ENCODE data around the gene USP25.

Gene USP25

DNA sequence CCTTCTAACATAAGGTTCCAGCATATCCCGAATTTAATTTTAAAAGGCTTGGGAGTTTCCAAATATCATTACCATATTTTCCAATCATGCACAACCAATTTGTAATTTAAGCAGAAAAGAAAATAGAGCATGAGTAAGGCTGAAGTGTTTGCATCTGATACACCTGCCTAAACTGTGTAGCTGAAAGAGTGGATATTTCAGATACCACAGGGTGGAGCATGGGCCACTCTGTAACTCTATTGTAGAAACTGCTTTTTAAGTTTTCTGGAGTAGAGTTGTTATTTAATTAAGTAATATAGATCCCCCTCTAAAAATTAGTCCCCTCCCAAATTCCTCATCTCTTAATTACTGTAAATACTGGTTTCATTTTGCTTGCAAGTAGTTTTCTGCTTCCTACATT is 199.8 kb downstream of the USP25 start:
- no peak overlapping the region for H3K27ac ChIP-seq
- TF ChIP-seq Cebpa-rat (IDR thresholded peaks at IDR 0.05) = no peak
- H3K4me3 ChIP-seq = no peak overlapping the region
- peaks cover 0 to 4% (median 0%) of the 10 kb centered on the region in 10 experiments; a peak in 2 of 20 replicates for H3K4me1 ChIP-seq
- H3K36me3 ChIP-seq = no peaks in the 10 kb centered on the region
- no peak overlapping the region for H3K4me2 ChIP-seq
- H4K20me1 ChIP-seq = no peaks in the 10 kb centered on the region
- H3K9ac ChIP-seq = no peak overlapping the region
- peaks cover 5 to 27% (median 19%) of the 10 kb centered on the region in 11 experiments; a peak in 20 of 22 replicates for H3K9me3 ChIP-seq (replicated peaks in 1 of 11)
- H3K27me3 ChIP-seq = no peaks in the 10 kb centered on the region

Data from BLaER1 treated with 17β-estradiol and CSF1 and Interleukin-3, amounts not matched to agents 10 nM and 100 nM (cell line).